DND-41 (cell line): ENCODE data around the gene RACGAP1.
"Not testable (repeated sequence)": the region's sequence is repeated elsewhere in the genome, so short reads cannot be mapped to it uniquely, and the experiment has no call there.

Experiments used
- ATAC-seq: fragments of 200-7000 bp; cut with Tn5 transposase; 3 replicates; pipeline ENCODE4 v1.9.1; 2021; ENCODE audit warnings: low read depth; ENCODE audit not compliant: insufficient read depth
- DNase-seq: peaks from one replicate; pipeline ENCODE4 v3.0.0-alpha.2; 2020
- H2AFZ ChIP-seq: 2 replicates; pipeline ENCODE4 v1.6.0; 2012; ENCODE audit warnings: low read depth, low read length
- H3K27ac ChIP-seq: 2 replicates; pipeline ENCODE4 v1.5.1; 2012; ENCODE audit warnings: low read length, inconsistent platforms
- H3K27me3 ChIP-seq: fragments of 200-600 bp; sonication (generic); 2 replicates; pipeline ENCODE4 v1.6.0; 2012; ENCODE audit warnings: low read length, mild to moderate bottlenecking, inconsistent platforms; ENCODE audit not compliant: insufficient read depth, poor library complexity
- H3K36me3 ChIP-seq: 2 replicates; pipeline ENCODE4 v1.5.1; 2012; ENCODE audit warnings: low read length, inconsistent platforms; ENCODE audit not compliant: insufficient read depth
- H3K4me1 ChIP-seq: 2 replicates; pipeline ENCODE4 v1.5.1; 2012; ENCODE audit warnings: mild to moderate bottlenecking, low read length; ENCODE audit not compliant: insufficient read depth
- H3K4me2 ChIP-seq: 2 replicates; pipeline ENCODE4 v1.6.0; 2012; ENCODE audit warnings: mild to moderate bottlenecking, moderate library complexity, low read length, inconsistent platforms; ENCODE audit not compliant: insufficient read depth
- H3K4me3 ChIP-seq, 2 experiments: fragments of 200-600 bp in 1 of 2; shearing (Covaris generic) in 1 of 2; 2 replicates each; pipeline ENCODE4 v1.5.1; 2012 to 2016; ENCODE audit warnings: inconsistent platforms in 2 of 2, low read length in 2 of 2, mild to moderate bottlenecking in 2 of 2, low read depth in 1 of 2, moderate library complexity in 1 of 2
- H3K79me2 ChIP-seq: 2 replicates; pipeline ENCODE4 v1.6.0; 2012; ENCODE audit warnings: low read length, inconsistent platforms; ENCODE audit not compliant: insufficient read depth
- H3K9ac ChIP-seq: 2 replicates; pipeline ENCODE4 v1.6.0; 2012; ENCODE audit warnings: low read depth, mild to moderate bottlenecking, inconsistent platforms, low read length, moderate library complexity
- H3K9me3 ChIP-seq: 2 replicates; pipeline ENCODE4 v1.5.1; 2012; ENCODE audit warnings: low read length, moderate library complexity, mild to moderate bottlenecking, inconsistent platforms; ENCODE audit not compliant: insufficient read depth, severe bottlenecking
- H4K20me1 ChIP-seq: 2 replicates; pipeline ENCODE4 v1.6.0; 2012; ENCODE audit warnings: low read length; ENCODE audit not compliant: insufficient read depth
- CTCF ChIP-seq: IDR thresholded peaks from 2 replicates; pipeline ENCODE4 v1.5.1; 2012; ENCODE audit warnings: borderline replicate concordance, low read length, moderate library complexity, mild to moderate bottlenecking; ENCODE audit not compliant: poor library complexity, severe bottlenecking; ENCODE audit errors: extremely low read depth
- EZH2 ChIP-seq: IDR thresholded peaks from 3 replicates; pipeline ENCODE4 v1.6.1; 2012; ENCODE audit warnings: borderline replicate concordance, low read depth, mild to moderate bottlenecking, moderate library complexity, low read length, inconsistent platforms; ENCODE audit not compliant: severe bottlenecking

The RACGAP1 gene

GRCh38 chr12:49987625-49988303 lies 37.5 kb downstream of the RACGAP1 start:
- H3K4me1 ChIP-seq: no peaks in the 10 kb centered on the region
- H3K79me2 ChIP-seq: no peaks in the 10 kb centered on the region
- H3K9me3 ChIP-seq: no peaks in the 10 kb centered on the region
- 0 out of 2 replicates have a peak, but pooled peaks cover 2% of the 10 kb centered on the region for H4K20me1 ChIP-seq
- no peak for TF ChIP-seq CTCF
- no peak for TF ChIP-seq EZH2
- no peak overlapping the region for H3K27ac ChIP-seq
- no peak overlapping the region for H3K4me3 ChIP-seq
- no peak overlapping the region for H3K4me2 ChIP-seq
- H3K9ac ChIP-seq: no peak overlapping the region
- H2AFZ ChIP-seq: no peak overlapping the region
- H3K36me3 ChIP-seq: peaks cover 60% of the 10 kb centered on the region
- DNase-seq (no peak), ATAC-seq (no peak)
- H3K27me3 ChIP-seq: no peaks in the 10 kb centered on the region

GRCh38 chr12:49986476-49986875 lies 38.8 kb downstream of the RACGAP1 start:
- H3K27ac ChIP-seq, H4K20me1 ChIP-seq, ATAC-seq, H3K4me1 ChIP-seq, H3K4me2 ChIP-seq, H3K9me3 ChIP-seq, H3K9ac ChIP-seq, H3K27me3 ChIP-seq, DNase-seq, H2AFZ ChIP-seq, H3K4me3 ChIP-seq, H3K79me2 ChIP-seq: not testable (repeated sequence)
- peaks cover 47% of the 10 kb centered on the region for H3K36me3 ChIP-seq

- TF ChIP-seq EZH2 (no peak), CTCF (no peak)
- Histone ChIP-seq H2AFZ (no peak overlapping the region), H3K36me3 (peaks cover 44% of the 10 kb centered on the region), H3K4me2 (no peak overlapping the region), H3K27me3 (no peaks in the 10 kb centered on the region), H4K20me1 (0 out of 2 replicates have a peak, but pooled peaks cover 2% of the 10 kb centered on the region), H3K9ac (no peak overlapping the region), H3K79me2 (no peaks in the 10 kb centered on the region), H3K4me1 (no peaks in the 10 kb centered on the region), H3K9me3 (no peaks in the 10 kb centered on the region), H3K4me3 (no peak overlapping the region), H3K27ac (no peak overlapping the region)
- no peak for DNase-seq
- ATAC-seq: no peak
These were observed 39.3 kb downstream of the RACGAP1 start for GRCh38 chr12:49985981-49986380.

- peaks cover 31% of the 10 kb centered on the region for H3K36me3 ChIP-seq
- H3K9ac ChIP-seq: no peak overlapping the region
- 0 out of 2 replicates have a peak, but pooled peaks cover 2% of the 10 kb centered on the region for H4K20me1 ChIP-seq
- H3K27ac ChIP-seq: no peak overlapping the region
- no peak overlapping the region for H2AFZ ChIP-seq
- no peaks in the 10 kb centered on the region for H3K9me3 ChIP-seq
- no peaks in the 10 kb centered on the region for H3K79me2 ChIP-seq
- H3K4me3 ChIP-seq: no peak overlapping the region
- no peak for DNase-seq
- TF ChIP-seq CTCF: no peak
- no peak for TF ChIP-seq EZH2
- ATAC-seq: no peak
- no peak overlapping the region for H3K4me2 ChIP-seq
- H3K27me3 ChIP-seq: no peaks in the 10 kb centered on the region
- no peaks in the 10 kb centered on the region for H3K4me1 ChIP-seq
These were observed 40.6 kb downstream of the RACGAP1 start for GRCh38 chr12:49984476-49985359.
